GM04503 (cell line): ENCODE results near the gene GOLGA6A.
"Not testable (repeated sequence)": the region's sequence is repeated elsewhere in the genome, so short reads cannot be mapped to it uniquely, and the experiment has no call there.

Source experiments
- DNase-seq: peaks from one replicate; pipeline ENCODE4 v3.0.0-alpha.2; 2012; ENCODE audit warnings: low read depth

The GOLGA6A gene

DNA sequence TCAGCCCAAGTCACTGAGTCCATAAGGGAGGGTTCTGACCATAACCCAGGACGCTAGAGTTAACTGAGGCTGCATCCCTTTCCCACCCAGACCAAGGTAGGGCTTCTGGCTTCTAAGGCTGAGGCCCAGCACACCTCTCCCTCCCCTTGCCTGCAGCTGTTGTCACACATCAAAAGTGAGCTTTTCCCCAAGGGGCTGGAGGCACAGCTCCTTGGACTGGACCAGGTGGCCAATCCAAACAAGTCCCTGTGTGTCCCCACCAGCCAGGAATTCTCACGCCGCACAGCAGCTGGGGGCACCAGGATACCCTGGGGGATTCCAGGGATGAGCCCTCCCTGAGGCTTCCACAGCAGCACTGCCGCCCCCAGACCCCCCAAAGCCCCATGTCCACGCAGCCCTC lies 25.8 kb upstream of the GOLGA6A start:
- no peak for DNase-seq

GRCh38 chr15:74099963-74100733 lies 17.8 kb upstream of the GOLGA6A start:
- not testable (repeated sequence) for DNase-seq

- not testable (repeated sequence) for DNase-seq
Observed at GRCh38 chr15:74096753-74097474, 14.6 kb upstream of the GOLGA6A start.

- not testable (repeated sequence) for DNase-seq
Observed at GRCh38 chr15:74095610-74096009, 13.3 kb upstream of the GOLGA6A start.

GRCh38 chr15:74094567-74094966 lies 12.2 kb upstream of the GOLGA6A start:
- DNase-seq = not testable (repeated sequence)

- DNase-seq = not testable (repeated sequence)
Observed at GRCh38 chr15:74075781-74076180, 6.6 kb downstream of the GOLGA6A start.

GRCh38 chr15:74072614-74073337 lies 9.6 kb downstream of the GOLGA6A start:
- DNase-seq = not testable (repeated sequence)

GRCh38 chr15:74072132-74072531 lies 10.2 kb downstream of the GOLGA6A start:
- not testable (repeated sequence) for DNase-seq

DNA sequence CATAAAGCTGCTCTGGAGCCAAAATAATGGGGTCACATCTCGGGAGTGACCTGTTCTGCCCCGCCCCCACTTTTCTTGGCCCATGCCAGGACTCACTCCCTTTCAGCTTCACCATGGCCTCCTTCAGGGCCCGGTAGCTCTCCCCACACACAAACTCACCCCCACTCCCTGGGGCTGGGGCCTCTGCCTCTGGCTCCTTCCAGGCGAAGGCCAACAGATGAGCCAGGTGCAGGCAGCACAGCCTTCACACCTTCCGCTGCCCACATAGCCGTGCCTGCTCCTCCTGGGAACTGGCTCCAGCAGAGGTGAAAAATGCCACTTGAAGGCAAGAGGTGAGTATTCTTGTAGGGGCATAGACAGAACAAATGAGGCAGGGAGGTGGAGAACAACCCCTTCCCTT lies 10.7 kb downstream of the GOLGA6A start:
- DNase-seq = not testable (repeated sequence)

DNA sequence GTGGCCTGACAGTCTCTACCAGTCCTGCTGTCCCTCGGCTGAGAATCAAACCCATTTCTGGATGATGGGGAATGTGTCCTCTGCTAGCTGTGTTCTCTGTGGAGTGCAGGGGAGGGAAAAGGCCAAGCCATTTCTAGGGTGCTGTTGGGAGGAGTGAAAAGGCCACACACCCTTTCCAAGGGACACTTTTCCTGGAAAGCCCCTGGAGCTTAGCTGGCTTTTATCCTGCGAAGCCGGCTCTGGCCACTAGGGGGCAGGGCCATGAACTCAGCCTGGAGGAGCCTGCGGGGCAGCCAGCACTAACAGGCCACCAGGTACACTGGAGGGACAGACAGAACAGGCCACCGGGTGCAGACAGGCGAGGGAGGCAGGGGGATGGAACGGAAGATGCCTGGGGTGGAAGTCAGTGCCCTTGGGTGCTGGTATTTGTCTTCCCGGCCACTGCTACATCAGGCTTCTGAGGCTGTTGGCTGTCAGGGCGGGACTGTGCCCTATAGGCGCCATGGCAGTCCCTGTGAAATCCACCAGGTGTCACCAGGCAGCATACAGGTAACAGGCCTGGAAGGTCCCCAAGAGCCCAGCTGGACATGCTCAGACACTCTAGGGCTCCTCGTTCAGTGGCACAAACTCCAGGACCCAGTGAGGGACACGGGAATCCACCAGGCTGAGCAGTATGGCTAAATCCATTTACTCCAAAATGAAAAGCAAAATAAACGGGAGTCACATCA lies 16.5 kb downstream of the GOLGA6A start:
- DNase-seq = not testable (repeated sequence)

DNA sequence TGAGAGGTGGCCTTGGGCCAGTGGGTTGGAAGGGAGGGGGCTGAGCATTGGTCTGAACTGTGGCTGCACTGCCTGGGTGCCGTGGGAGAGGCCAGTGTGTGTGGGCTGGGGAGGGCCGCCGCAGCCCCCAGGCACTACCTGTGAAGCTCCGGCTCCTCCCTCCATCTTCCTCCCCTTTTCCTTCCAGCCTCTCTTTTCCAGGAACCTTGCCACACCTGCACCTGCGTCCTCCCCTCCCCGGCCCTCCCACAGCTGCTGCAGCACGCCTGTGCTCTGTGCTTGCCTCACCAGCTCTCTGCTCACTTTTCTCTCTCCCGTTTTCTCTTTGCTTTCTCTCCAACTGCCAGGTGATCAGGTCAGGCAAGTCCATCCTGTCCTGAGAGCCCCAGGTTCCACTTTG lies 17.5 kb downstream of the GOLGA6A start:
- DNase-seq = not testable (repeated sequence)

GRCh38 chr15:74064183-74064582 lies 18.2 kb downstream of the GOLGA6A start:
- DNase-seq = not testable (repeated sequence)

GRCh38 chr15:74063425-74064146 lies 18.8 kb downstream of the GOLGA6A start:
- not testable (repeated sequence) for DNase-seq

DNA sequence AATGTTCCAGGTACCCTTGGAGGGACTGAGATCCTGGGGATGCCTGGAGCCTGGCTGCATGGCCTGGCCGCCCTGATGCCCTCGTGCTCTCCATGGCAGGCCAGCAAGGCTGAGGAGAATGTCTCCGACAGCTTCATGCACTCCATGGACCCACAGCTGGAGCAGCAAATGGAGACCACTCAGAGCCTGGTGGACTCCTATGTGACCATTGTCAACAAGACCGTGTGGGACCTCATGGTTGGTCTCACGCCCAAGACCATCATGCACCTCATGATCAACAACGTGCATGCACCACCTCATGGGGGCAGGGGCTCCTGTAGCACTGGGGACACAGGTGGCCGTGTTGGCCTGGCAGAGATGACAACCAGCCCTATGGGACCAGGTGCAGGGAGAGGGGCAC lies 19.7 kb downstream of the GOLGA6A start:
- no peak for DNase-seq

- DNase-seq = no peak
Observed at GRCh38 chr15:74062236-74062635, 20.1 kb downstream of the GOLGA6A start.

GRCh38 chr15:74060251-74060650 lies 22.1 kb downstream of the GOLGA6A start:
- no peak for DNase-seq

GRCh38 chr15:74059050-74059833 lies 23.1 kb downstream of the GOLGA6A start:
- DNase-seq = not testable (repeated sequence)

GRCh38 chr15:74056330-74056729 lies 26.0 kb downstream of the GOLGA6A start:
- DNase-seq = not testable (repeated sequence)

DNA sequence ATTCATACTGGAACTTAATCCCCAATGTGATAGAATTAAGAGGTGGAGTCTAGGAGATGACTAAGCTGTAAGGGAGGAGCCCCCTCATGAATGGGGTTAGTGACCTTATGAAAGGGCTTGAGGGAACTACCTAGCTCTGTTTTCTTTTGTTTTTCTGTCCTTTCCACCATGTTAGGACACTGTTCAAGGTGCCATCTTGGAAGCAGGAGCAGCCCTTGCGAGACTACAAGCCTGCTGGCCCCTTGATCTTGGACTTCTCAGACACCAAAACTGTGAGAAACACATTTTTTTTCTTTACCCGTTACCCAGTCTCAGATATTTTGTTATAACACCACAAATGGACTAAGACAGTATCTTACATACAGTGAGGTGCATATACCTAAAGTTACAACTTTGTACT lies 26.5 kb downstream of the GOLGA6A start:
- DNase-seq = no peak

DNA sequence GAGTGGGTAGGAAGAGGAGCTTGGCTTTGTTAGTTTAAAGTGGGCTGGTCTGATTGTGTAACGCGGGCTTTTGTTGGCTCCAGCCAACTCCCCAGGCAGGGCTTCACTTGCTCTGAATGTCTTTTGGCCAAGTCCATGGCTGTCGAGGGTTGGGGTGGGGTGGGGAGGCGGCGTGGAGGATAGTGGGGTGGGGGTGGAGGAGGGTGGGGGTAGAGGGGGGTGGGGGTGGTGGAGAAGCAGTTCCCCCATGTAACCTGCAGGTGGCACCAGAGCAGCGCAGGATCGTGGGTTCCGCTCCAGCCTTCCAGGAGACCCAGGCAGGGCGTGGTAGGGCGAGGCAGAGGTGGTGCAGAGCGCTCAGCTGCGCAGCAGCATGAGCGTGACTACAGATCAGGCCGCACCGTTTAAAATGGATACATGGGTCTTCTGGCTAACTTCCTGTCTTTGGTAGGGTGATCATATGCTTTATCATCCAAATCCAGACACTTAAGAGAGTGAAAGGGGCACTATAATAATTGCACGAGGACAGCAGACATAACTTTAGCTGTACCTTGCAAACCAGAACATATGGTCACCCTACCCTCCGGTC lies 28.3 kb downstream of the GOLGA6A start:
- DNase-seq = no peak
